H1 (cell line): ENCODE data around the gene ADAMTS17. TPM values are rescaled to one million over a fixed set of nuclear protein-coding genes. Genes with fewer than 3 reads are reported as not detected.

Experiments
- CTCF ChIA-PET: fragments of 300-600 bp; sonication (Branson Sonifier 250); formaldehyde crosslinking; loops from one replicate; lab custom pipeline; 2021; ENCODE audit not compliant: partially characterized antibody; lab: Charles Lee
- POLR2A ChIA-PET: fragments of 300-600 bp; sonication (Branson Sonifier 250); formaldehyde crosslinking; loops from one replicate; lab custom pipeline; 2021; ENCODE audit warnings: inconsistent platforms; ENCODE audit not compliant: partially characterized antibody; lab: Charles Lee
- DNase-seq, 2 experiments: peaks; one replicate each; pipeline versions ENCODE4 v3.0.0 to v3.0.0-alpha.2; 2010 to 2022; ENCODE audit warnings: low spot score in 2 of 2, low read depth in 1 of 2, mixed read lengths in 1 of 2
- FAIRE-seq: peaks from 2 replicates; lab custom pipeline; 2011; peaks lifted over from hg19 to GRCh38; lab: Jason Lieb, UNC
- H2AFZ ChIP-seq: 2 replicates; pipeline ENCODE4 v1.8.1; 2012; ENCODE audit warnings: low read length, inconsistent platforms
- H2AK5ac ChIP-seq: 2 replicates; pipeline ENCODE4 v1.6.1; 2013; ENCODE audit warnings: low read depth, low read length
- H2BK120ac ChIP-seq: replicated peaks from 2 replicates; pipeline ENCODE3; 2013; ENCODE audit warnings: low read depth, low read length, inconsistent platforms
- H2BK12ac ChIP-seq: 2 replicates; pipeline ENCODE4 v1.6.1; 2013; ENCODE audit warnings: low read depth, low read length
- H2BK15ac ChIP-seq: 2 replicates; pipeline ENCODE4 v1.6.1; 2013; ENCODE audit warnings: low read length
- H2BK20ac ChIP-seq: 2 replicates; pipeline ENCODE4 v1.6.1; 2013; ENCODE audit warnings: low read length
- H2BK5ac ChIP-seq: 2 replicates; pipeline ENCODE4 v1.6.1; 2013; ENCODE audit warnings: low read depth, low read length
- H3K14ac ChIP-seq: 2 replicates; pipeline ENCODE4 v1.6.1; 2013; ENCODE audit warnings: inconsistent platforms; ENCODE audit not compliant: insufficient read length
- H3K18ac ChIP-seq: 2 replicates; pipeline ENCODE4 v1.6.1; 2013; ENCODE audit warnings: low read length; ENCODE audit errors: extremely low read depth
- H3K23ac ChIP-seq: 2 replicates; pipeline ENCODE4 v1.6.1; 2013; ENCODE audit warnings: inconsistent platforms; ENCODE audit not compliant: insufficient read length
- H3K23me2 ChIP-seq: 2 replicates; pipeline ENCODE4 v1.6.1; 2013; ENCODE audit warnings: low read depth, low read length
- H3K27ac ChIP-seq: 2 replicates; pipeline ENCODE4 v1.6.1; 2011; ENCODE audit warnings: low read depth, low read length, inconsistent platforms
- H3K27me3 ChIP-seq, 4 experiments: replicated peaks in 1 of 4; 1 replicate in 1 of 4; 2 replicates in 3 of 4; pipeline versions ENCODE4 v1.6.1 to v1.8.1; 2011 to 2013; ENCODE audit warnings: low read length in 3 of 4, mild to moderate bottlenecking in 3 of 4, inconsistent platforms in 2 of 4, mixed read lengths in 2 of 4, moderate library complexity in 1 of 4; ENCODE audit not compliant: control insufficient read depth in 3 of 4, insufficient read depth in 3 of 4; ENCODE audit errors: extremely low read depth in 1 of 4
- H3K36me3 ChIP-seq, 4 experiments: 2 replicates each; pipeline versions ENCODE4 v1.6.1 to v1.8.1; 2011 to 2013; ENCODE audit warnings: mild to moderate bottlenecking in 4 of 4, low read length in 3 of 4, moderate library complexity in 2 of 4, control low read depth in 1 of 4, inconsistent platforms in 1 of 4; ENCODE audit not compliant: insufficient read depth in 4 of 4, control insufficient read depth in 2 of 4
- H3K4ac ChIP-seq: replicated peaks from 2 replicates; pipeline ENCODE3; 2013; ENCODE audit warnings: low read length, low read depth, mixed read lengths, inconsistent platforms; ENCODE audit not compliant: insufficient read length
- H3K4me1 ChIP-seq, 4 experiments: replicated peaks in 1 of 4; 1 replicate in 1 of 4; 2 replicates in 3 of 4; pipeline versions ENCODE4 v1.6.1 to v1.8.1; 2011 to 2013; ENCODE audit warnings: low read length in 3 of 4, inconsistent platforms in 2 of 4, mixed read lengths in 1 of 4; ENCODE audit not compliant: insufficient read depth in 4 of 4, control insufficient read depth in 3 of 4
- H3K4me2 ChIP-seq, 2 experiments: 2 replicates each; pipeline versions ENCODE4 v1.6.1 to v1.8.1; 2011 to 2013; ENCODE audit warnings: low read depth in 2 of 2, low read length in 2 of 2, control low read depth in 1 of 2, inconsistent platforms in 1 of 2, mild to moderate bottlenecking in 1 of 2; ENCODE audit not compliant: insufficient read depth in 1 of 2
- H3K4me3 ChIP-seq, 4 experiments: fragments of 200-600, 300-600 bp in 1 of 4; sonication (generic), shearing (Covaris generic), sonication (Bioruptor Twin) in 1 of 4; 2 replicates each; pipeline versions ENCODE4 v1.5.1 to v1.8.1; 2011 to 2016; ENCODE audit warnings: low read length in 4 of 4, low read depth in 3 of 4, control low read depth in 2 of 4, inconsistent platforms in 2 of 4, mild to moderate bottlenecking in 2 of 4, mixed read lengths in 1 of 4, moderate library complexity in 1 of 4; ENCODE audit not compliant: insufficient read depth in 2 of 4; ENCODE audit errors: extremely low read depth in 1 of 4
- H3K56ac ChIP-seq: replicated peaks from 2 replicates; pipeline ENCODE3; 2013; ENCODE audit warnings: low read depth, mild to moderate bottlenecking, mixed read lengths, low read length, inconsistent platforms; ENCODE audit not compliant: insufficient read length
- H3K79me1 ChIP-seq: 2 replicates; pipeline ENCODE4 v1.6.1; 2013; ENCODE audit warnings: low read depth, low read length, control low read depth
- H3K79me2 ChIP-seq, 2 experiments: 2 replicates each; pipeline versions ENCODE4 v1.6.1 to v1.8.1; 2012 to 2013; ENCODE audit warnings: low read length in 2 of 2, mild to moderate bottlenecking in 2 of 2, inconsistent platforms in 1 of 2; ENCODE audit not compliant: insufficient read depth in 2 of 2, control insufficient read depth in 1 of 2
- H3K9ac ChIP-seq, 4 experiments: replicated peaks in 1 of 4; 1 replicate in 1 of 4; 2 replicates in 3 of 4; pipeline versions ENCODE4 v1.6.1 to v1.8.1; 2011 to 2013; ENCODE audit warnings: low read depth in 3 of 4, low read length in 3 of 4, control low read depth in 2 of 4, mild to moderate bottlenecking in 2 of 4, moderate library complexity in 2 of 4, inconsistent platforms in 1 of 4; ENCODE audit errors: extremely low read depth in 1 of 4
- H3K9me3 ChIP-seq, 2 experiments: 2 replicates each; pipeline versions ENCODE4 v1.6.1 to v1.8.1; 2012 to 2013; ENCODE audit warnings: mild to moderate bottlenecking in 2 of 2, moderate library complexity in 2 of 2, control low read depth in 1 of 2, inconsistent platforms in 1 of 2, low read depth in 1 of 2, low read length in 1 of 2, mixed read lengths in 1 of 2; ENCODE audit not compliant: insufficient read depth in 2 of 2
- H4K20me1 ChIP-seq, 2 experiments: replicated peaks in 1 of 2; 2 replicates each; pipeline versions ENCODE3 to v1.8.1; 2011 to 2013; ENCODE audit warnings: inconsistent platforms in 2 of 2, low read length in 2 of 2, mild to moderate bottlenecking in 1 of 2; ENCODE audit not compliant: insufficient read depth in 2 of 2, control insufficient read depth in 1 of 2
- H4K5ac ChIP-seq: 2 replicates; pipeline ENCODE4 v1.6.1; 2013; ENCODE audit warnings: low read length, low read depth, mixed read lengths, inconsistent platforms; ENCODE audit not compliant: insufficient read length
- H4K8ac ChIP-seq: 2 replicates; pipeline ENCODE4 v1.8.0; 2013; ENCODE audit warnings: mild to moderate bottlenecking, moderate library complexity, low read length, inconsistent platforms; ENCODE audit not compliant: insufficient read depth; ENCODE audit errors: extremely low read depth
- H4K91ac ChIP-seq: replicated peaks from 2 replicates; pipeline ENCODE3; 2013; ENCODE audit warnings: low read length, mixed read lengths, inconsistent platforms; ENCODE audit not compliant: insufficient read length
- RBBP5 ChIP-seq: IDR thresholded peaks from 2 replicates; pipeline ENCODE4 v1.7.1; 2012; ENCODE audit warnings: low read depth, mild to moderate bottlenecking, inconsistent platforms, low read length, moderate library complexity, borderline replicate concordance
- TCF12 ChIP-seq: IDR thresholded peaks from 2 replicates; pipeline ENCODE4 v1.6.1; 2011; ENCODE audit warnings: low read depth, mild to moderate bottlenecking, low read length
- WGBS, 2 experiments: shearing (Covaris generic) in 1 of 2; methylation state at CpG; one replicate each; pipeline versions ENCODE4 v1.1.6 to v1.1.7; 2013 to 2015; ENCODE audit warnings: low lambda C conversion rate in 2 of 2, mixed read lengths in 2 of 2, inconsistent platforms in 1 of 2, low coverage in 1 of 2, missing lambda C conversion rate in 1 of 2; ENCODE audit not compliant: insufficient replicate concordance in 2 of 2, insufficient coverage in 1 of 2, insufficient read length in 1 of 2; ENCODE audit errors: extremely low coverage in 1 of 2, missing lambda C conversion rate in 1 of 2; 5-methylcytosine and 5-hydroxymethylcytosine counted together
- polyA plus RNA-seq, 7 experiments: library from polyadenylated mRNA; depleted of rRNA in 3 of 7; stranded (reverse) in 5 of 7; unstranded in 2 of 7; fragments of >200 nt in 5 of 7; fragments of 200-250 nt in 2 of 7; gene quantifications; 1 replicate in 5 of 7; 2 replicates in 1 of 7; 4 replicates in 1 of 7; pipeline versions ENCODE4 v1.2.1 to v1.2.3, GENCODE V29; 2011 to 2013; ENCODE audit warnings: missing spikeins in 2 of 7, mixed read lengths in 2 of 7
- total RNA-seq: library from RNA; stranded (reverse); fragmentation: NEBNext Ultra II Directional; extraction: Animal tissue kit (Norgen Biotek cat#: 25700); gene quantifications from 2 replicates; pipeline ENCODE4 v1.2.1, GENCODE V29; 2021
- TF ChIP-seq, protein P1 (sequence below), 3 experiments: IDR thresholded peaks; 1 replicate in 2 of 3; 2 replicates in 1 of 3; pipeline versions ENCODE4 v1.5.1 to v1.6.1; 2011; ENCODE audit warnings: low read length in 3 of 3, mild to moderate bottlenecking in 3 of 3, inconsistent platforms in 2 of 3, low read depth in 1 of 3, moderate library complexity in 1 of 3; ENCODE audit not compliant: insufficient read depth in 1 of 3; ENCODE audit errors: control extremely low read depth in 1 of 3

ADAMTS17 gene
- total and polyA plus RNA-seq, 2 of the 8 experiments (the other 6 are each of a cell fraction or from before 2014, with no cell fraction given): 0.51 to 1.7 TPM

DNA sequence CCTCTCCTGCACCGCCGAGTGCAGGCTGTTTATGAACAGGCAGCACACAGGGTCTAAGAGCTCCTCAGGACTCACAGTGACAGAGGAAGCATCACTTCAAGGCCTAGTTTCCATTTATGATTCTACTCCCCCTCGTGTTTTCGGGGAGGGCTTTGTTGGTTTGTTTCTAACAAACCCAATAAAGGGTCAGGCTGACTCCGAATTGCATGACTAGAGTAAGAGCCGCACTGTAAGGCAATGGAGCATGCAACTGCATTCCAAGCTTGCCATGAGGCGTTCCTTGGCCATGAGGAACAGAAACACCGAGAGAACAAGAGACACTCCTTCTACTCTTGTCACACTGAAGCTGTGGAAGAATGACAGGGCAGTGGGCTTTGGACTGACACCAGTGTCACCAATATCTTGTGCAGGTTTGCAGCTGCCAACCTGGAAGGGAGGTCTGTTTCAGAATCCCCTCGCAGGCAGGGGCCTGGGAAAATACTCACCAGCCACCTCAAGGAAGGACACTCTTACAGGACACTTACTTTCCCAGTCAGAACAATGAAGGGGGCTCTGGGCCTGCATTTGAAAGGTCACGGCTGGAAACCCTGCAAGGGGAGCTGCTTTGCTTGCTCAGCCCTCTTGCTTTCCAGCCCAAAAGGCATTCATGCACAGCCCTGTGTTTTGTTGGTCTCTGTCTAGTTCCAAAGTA is 96.8 kb downstream of the ADAMTS17 start:
- no peak overlapping the region for H3K4me3 ChIP-seq
- POLR2A ChIA-PET: no interaction called here
- H3K9ac ChIP-seq: no peak overlapping the region
- H3K14ac ChIP-seq: no peak overlapping the region
- 91% methylated on average over 10 of the region's 10 CpGs; no CpG with 5 or more reads in 1 of the 2 experiments for WGBS, 2 experiments
- H2AK5ac ChIP-seq: no peak overlapping the region
- H4K5ac ChIP-seq: no peak overlapping the region
- no peak overlapping the region for H2BK20ac ChIP-seq
- no peak overlapping the region; the same call in 1 of the 2 replicates for H2BK12ac ChIP-seq
- no peak overlapping the region for H2BK120ac ChIP-seq
- TF ChIP-seq TCF12: no peak
- TF ChIP-seq, protein P1, sequence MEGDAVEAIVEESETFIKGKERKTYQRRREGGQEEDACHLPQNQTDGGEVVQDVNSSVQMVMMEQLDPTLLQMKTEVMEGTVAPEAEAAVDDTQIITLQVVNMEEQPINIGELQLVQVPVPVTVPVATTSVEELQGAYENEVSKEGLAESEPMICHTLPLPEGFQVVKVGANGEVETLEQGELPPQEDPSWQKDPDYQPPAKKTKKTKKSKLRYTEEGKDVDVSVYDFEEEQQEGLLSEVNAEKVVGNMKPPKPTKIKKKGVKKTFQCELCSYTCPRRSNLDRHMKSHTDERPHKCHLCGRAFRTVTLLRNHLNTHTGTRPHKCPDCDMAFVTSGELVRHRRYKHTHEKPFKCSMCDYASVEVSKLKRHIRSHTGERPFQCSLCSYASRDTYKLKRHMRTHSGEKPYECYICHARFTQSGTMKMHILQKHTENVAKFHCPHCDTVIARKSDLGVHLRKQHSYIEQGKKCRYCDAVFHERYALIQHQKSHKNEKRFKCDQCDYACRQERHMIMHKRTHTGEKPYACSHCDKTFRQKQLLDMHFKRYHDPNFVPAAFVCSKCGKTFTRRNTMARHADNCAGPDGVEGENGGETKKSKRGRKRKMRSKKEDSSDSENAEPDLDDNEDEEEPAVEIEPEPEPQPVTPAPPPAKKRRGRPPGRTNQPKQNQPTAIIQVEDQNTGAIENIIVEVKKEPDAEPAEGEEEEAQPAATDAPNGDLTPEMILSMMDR (IDR thresholded peaks at IDR 0.05; ENCODE audit: control extremely low read depth in 1 of 3, insufficient read depth in 1 of 3, low read depth in 1 of 3, low read length in 3 of 3): no peak
- no peak for TF ChIP-seq RBBP5
- H4K91ac ChIP-seq: no peak overlapping the region
- no peaks in the 10 kb centered on the region for H3K79me1 ChIP-seq
- peak overlapping the region; percentile 31; the same call in 1 of the 2 replicates for H2BK15ac ChIP-seq
- no peak overlapping the region for H3K56ac ChIP-seq
- H3K27me3 ChIP-seq: no peaks in the 10 kb centered on the region
- peaks cover 0 to 2% (median under 1%) of the 10 kb centered on the region in 4 experiments; a peak in 5 of 7 replicates for H3K4me1 ChIP-seq
- DNase-seq (no peak), FAIRE-seq (no peak)
- no peak overlapping the region for H2BK5ac ChIP-seq
- no peak overlapping the region for H3K4ac ChIP-seq
- no peaks in the 10 kb centered on the region for H4K20me1 ChIP-seq
- H3K4me2 ChIP-seq: no peak overlapping the region
- H3K36me3 ChIP-seq: no peaks in the 10 kb centered on the region
- no peak overlapping the region for H3K18ac ChIP-seq
- no peaks in the 10 kb centered on the region for H3K9me3 ChIP-seq
- no peak overlapping the region for H4K8ac ChIP-seq
- H3K79me2 ChIP-seq: no peaks in the 10 kb centered on the region
- H3K23me2 ChIP-seq: no peaks in the 10 kb centered on the region
- no peak overlapping the region for H3K27ac ChIP-seq
- CTCF ChIA-PET: no interaction called here
- no peak overlapping the region for H3K23ac ChIP-seq
- H2AFZ ChIP-seq: peak overlapping the region; percentile 6; the same call in 1 of the 2 replicates
